Endodermal cell (in vitro differentiated cells): ENCODE data around the gene ANKRD34A. TPM values are rescaled to one million over a fixed set of nuclear protein-coding genes. Genes with fewer than 3 reads are reported as not detected.

Experiments
- DNase-seq: peaks from one replicate; pipeline ENCODE4 v3.0.0-alpha.2; 2017
- H3K27ac ChIP-seq: 2 replicates; pipeline ENCODE4 v1.5.1; 2013; ENCODE audit warnings: mild to moderate bottlenecking, low read depth, low read length, moderate library complexity
- H3K27me3 ChIP-seq: 2 replicates; pipeline ENCODE4 v1.6.1; 2013; ENCODE audit warnings: mild to moderate bottlenecking, low read length, moderate library complexity; ENCODE audit not compliant: insufficient read depth, control insufficient read depth, poor library complexity, severe bottlenecking
- H3K36me3 ChIP-seq: 2 replicates; pipeline ENCODE4 v1.7.0; 2013; ENCODE audit warnings: mild to moderate bottlenecking, low read length, moderate library complexity; ENCODE audit not compliant: control insufficient read depth, insufficient read depth
- H3K4me1 ChIP-seq: one replicate; pipeline ENCODE4 v1.7.0; 2013; ENCODE audit warnings: low read length; ENCODE audit not compliant: control insufficient read depth, insufficient read depth
- H3K4me3 ChIP-seq: 2 replicates; pipeline ENCODE4 v1.5.1; 2013; ENCODE audit warnings: mild to moderate bottlenecking, low read length, moderate library complexity
- H3K9ac ChIP-seq: 2 replicates; pipeline ENCODE4 v1.6.1; 2013; ENCODE audit warnings: mild to moderate bottlenecking, low read length, moderate library complexity; ENCODE audit not compliant: poor library complexity, severe bottlenecking; ENCODE audit errors: extremely low read depth
- H3K9me3 ChIP-seq: 2 replicates; pipeline ENCODE4 v1.6.1; 2013; ENCODE audit warnings: mild to moderate bottlenecking, low read length, moderate library complexity; ENCODE audit not compliant: control insufficient read depth
- H3K27ac Mint-ChIP-seq: 2 replicates; pipeline ENCODE4 v1.8.0; 2020; ENCODE audit warnings: mixed read lengths
- H3K27me3 Mint-ChIP-seq: 2 replicates; pipeline ENCODE4 v1.8.0; 2021; ENCODE audit warnings: mild to moderate bottlenecking, mixed read lengths; ENCODE audit not compliant: insufficient read depth
- H3K36me3 Mint-ChIP-seq: 2 replicates; pipeline ENCODE4 v1.8.0; 2020; ENCODE audit warnings: low read depth, mixed read lengths
- H3K4me1 Mint-ChIP-seq: 2 replicates; pipeline ENCODE4 v1.8.0; 2020; ENCODE audit warnings: mixed read lengths
- H3K4me3 Mint-ChIP-seq: 2 replicates; pipeline ENCODE4 v1.8.0; 2020; ENCODE audit warnings: mild to moderate bottlenecking, moderate library complexity, mixed read lengths
- H3K9me3 Mint-ChIP-seq: 2 replicates; pipeline ENCODE4 v1.8.0; 2020; ENCODE audit warnings: mild to moderate bottlenecking, mixed read lengths
- WGBS, 2 experiments: methylation state at CpG; one replicate each; pipeline versions ENCODE4 v1.1.5 to v1.1.7; 2013; ENCODE audit warnings: missing lambda C conversion rate in 2 of 2, mixed read lengths in 1 of 2; ENCODE audit not compliant: insufficient coverage in 1 of 2, insufficient read length in 1 of 2; 5-methylcytosine and 5-hydroxymethylcytosine counted together
- total RNA-seq, 2 donors: library from RNA; stranded (reverse); fragmentation: NEBNext Ultra II Directional in 1 of 2; extraction: Animal tissue kit (Norgen Biotek cat#: 25700) in 1 of 2; gene quantifications; 2 replicates in 1 of 2; 3 replicates in 1 of 2; pipeline ENCODE4 v1.2.1, GENCODE V29; 2021
- TF ChIP-seq, protein P1 (sequence below): fragments of 200-600 bp; sonication (generic); conservative IDR thresholded peaks from 2 replicates; pipeline ENCODE4 v1.5.0; 2021; ENCODE audit warnings: antibody characterized with exemption, mild to moderate bottlenecking

Gene ANKRD34A
- total RNA-seq, 2 donors from 2014 or later = 0.55 to 1.4 TPM

DNA sequence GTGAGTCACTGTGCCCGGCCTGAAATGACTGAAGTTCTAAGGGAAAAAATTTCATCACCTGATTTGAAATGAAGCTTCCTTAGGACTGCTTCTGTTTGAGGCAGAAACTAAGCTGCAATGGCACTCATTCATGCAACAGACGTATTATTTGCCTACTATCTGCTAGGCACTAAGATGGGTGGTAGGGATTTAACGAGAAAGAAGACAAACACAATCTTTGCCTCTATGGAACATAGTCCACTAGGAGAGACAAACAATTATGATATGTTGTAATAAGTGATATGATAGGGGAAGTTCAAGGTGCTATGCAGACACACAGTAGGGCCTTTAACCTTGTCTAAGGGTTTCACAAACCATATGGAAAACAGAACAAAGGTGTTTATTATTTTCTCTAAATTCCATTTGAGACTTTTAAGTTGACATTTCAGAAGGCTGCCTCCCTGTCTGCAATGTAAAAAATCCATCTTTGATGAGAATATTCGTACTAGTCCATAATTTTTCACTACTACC, 17.8 kb downstream of the ANKRD34A start:
- Histone ChIP-seq H3K36me3 (peaks cover 69% of the 10 kb centered on the region), H3K27ac (no peak overlapping the region), H3K27me3 (no peaks in the 10 kb centered on the region), H3K4me3 (no peak overlapping the region), H3K9ac (no peak overlapping the region), H3K4me1 (peaks cover 6% of the 10 kb centered on the region), H3K9me3 (no peaks in the 10 kb centered on the region)
- H3K9me3 Mint-ChIP-seq = no peaks in the 10 kb centered on the region
- no peak overlapping the region for H3K27ac Mint-ChIP-seq
- WGBS, 2 experiments = 96 to 100% methylated on average over 2 to 4 of the region's 4 CpGs
- H3K36me3 Mint-ChIP-seq = peaks cover 22% of the 10 kb centered on the region
- no peak for DNase-seq
- H3K4me3 Mint-ChIP-seq = no peak overlapping the region
- H3K4me1 Mint-ChIP-seq = peaks cover 4% of the 10 kb centered on the region
- H3K27me3 Mint-ChIP-seq = no peaks in the 10 kb centered on the region
- TF ChIP-seq, protein P1, sequence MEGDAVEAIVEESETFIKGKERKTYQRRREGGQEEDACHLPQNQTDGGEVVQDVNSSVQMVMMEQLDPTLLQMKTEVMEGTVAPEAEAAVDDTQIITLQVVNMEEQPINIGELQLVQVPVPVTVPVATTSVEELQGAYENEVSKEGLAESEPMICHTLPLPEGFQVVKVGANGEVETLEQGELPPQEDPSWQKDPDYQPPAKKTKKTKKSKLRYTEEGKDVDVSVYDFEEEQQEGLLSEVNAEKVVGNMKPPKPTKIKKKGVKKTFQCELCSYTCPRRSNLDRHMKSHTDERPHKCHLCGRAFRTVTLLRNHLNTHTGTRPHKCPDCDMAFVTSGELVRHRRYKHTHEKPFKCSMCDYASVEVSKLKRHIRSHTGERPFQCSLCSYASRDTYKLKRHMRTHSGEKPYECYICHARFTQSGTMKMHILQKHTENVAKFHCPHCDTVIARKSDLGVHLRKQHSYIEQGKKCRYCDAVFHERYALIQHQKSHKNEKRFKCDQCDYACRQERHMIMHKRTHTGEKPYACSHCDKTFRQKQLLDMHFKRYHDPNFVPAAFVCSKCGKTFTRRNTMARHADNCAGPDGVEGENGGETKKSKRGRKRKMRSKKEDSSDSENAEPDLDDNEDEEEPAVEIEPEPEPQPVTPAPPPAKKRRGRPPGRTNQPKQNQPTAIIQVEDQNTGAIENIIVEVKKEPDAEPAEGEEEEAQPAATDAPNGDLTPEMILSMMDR = no peak

DNA sequence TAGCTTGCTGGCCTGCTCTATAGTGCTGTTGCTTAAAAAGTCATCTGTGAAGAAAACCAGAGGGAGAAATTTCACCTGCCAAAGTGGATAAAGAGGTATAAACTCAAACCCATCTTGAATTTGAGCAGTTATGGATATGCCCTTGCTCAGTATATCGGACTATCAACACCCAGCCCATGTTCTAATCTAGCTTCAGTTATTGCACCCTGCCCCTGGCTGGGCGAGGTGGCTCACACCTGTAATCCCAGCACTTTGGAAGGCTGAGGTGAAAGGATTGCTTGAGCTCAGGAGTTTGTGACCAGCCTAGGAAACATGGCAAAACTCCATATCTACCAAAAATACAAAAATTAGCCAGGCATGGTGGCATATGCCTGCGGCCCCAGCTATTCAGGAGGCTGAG, 19.8 kb downstream of the ANKRD34A start:
- 95% methylated on average over 3 of the region's 3 CpGs; no CpG with 5 or more reads in 1 of the 2 experiments for WGBS, 2 experiments

DNA sequence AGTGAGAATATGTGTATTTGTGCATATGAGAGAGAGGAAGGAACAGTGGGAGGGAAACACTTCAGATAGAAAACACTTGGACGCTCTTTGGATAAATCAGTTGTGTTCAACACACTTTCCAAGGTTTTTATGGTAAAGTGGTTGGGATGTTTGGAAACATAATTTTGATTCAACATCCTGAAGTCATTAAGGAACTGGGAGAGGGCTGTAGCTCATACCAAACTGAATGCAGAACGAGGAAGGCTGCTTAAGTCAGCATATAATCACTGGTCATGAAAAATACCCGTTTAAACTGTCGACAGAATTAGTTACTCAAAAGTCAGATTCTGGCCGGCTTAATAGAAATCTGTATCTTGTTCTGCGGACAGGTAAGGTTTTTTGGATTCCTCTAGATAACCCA, 21.5 kb downstream of the ANKRD34A start:
- Histone ChIP-seq H3K9me3 (no peaks in the 10 kb centered on the region), H3K9ac (no peak overlapping the region), H3K4me3 (no peak overlapping the region), H3K4me1 (no peaks in the 10 kb centered on the region), H3K36me3 (peaks cover 56% of the 10 kb centered on the region), H3K27ac (no peak overlapping the region), H3K27me3 (no peaks in the 10 kb centered on the region)
- Mint-ChIP-seq H3K4me3 (no peak overlapping the region), H3K9me3 (no peaks in the 10 kb centered on the region), H3K27me3 (no peaks in the 10 kb centered on the region), H3K36me3 (peaks cover 29% of the 10 kb centered on the region), H3K4me1 (no peaks in the 10 kb centered on the region), H3K27ac (no peak overlapping the region)
- DNase-seq = no peak
- TF ChIP-seq, protein P1 = no peak
- 90 to 93% methylated on average over 6 of the region's 6 CpGs for WGBS, 2 experiments

More for the DNA sequence above, 19.8 kb downstream of the ANKRD34A start:
- no peaks in the 10 kb centered on the region for H3K27me3 Mint-ChIP-seq
- H3K4me1 ChIP-seq = peaks cover 6% of the 10 kb centered on the region
- H3K9me3 Mint-ChIP-seq = no peaks in the 10 kb centered on the region
- H3K4me3 Mint-ChIP-seq = no peak overlapping the region
- no peak overlapping the region for H3K9ac ChIP-seq
- no peaks in the 10 kb centered on the region for H3K27me3 ChIP-seq
- no peak for DNase-seq
- H3K9me3 ChIP-seq = no peaks in the 10 kb centered on the region
- peaks cover 27% of the 10 kb centered on the region for H3K36me3 Mint-ChIP-seq
- no peak overlapping the region for H3K27ac ChIP-seq
- H3K4me1 Mint-ChIP-seq = no peaks in the 10 kb centered on the region
- H3K36me3 ChIP-seq = peaks cover 66% of the 10 kb centered on the region
- H3K4me3 ChIP-seq = no peak overlapping the region
- H3K27ac Mint-ChIP-seq = no peak overlapping the region
- TF ChIP-seq, protein P1 = no peak
